Thymus (tissue), 11 donors: ENCODE results near the gene ANKRD61. TPM values are rescaled to one million over a fixed set of nuclear protein-coding genes. Genes with fewer than 3 reads are reported as not detected.
A peak's percentile ranks its signal among the peaks of the same experiment; 100 is the strongest.
"Not testable (repeated sequence)": the region's sequence is repeated elsewhere in the genome, so short reads cannot be mapped to it uniquely, and the experiment has no call there.

Experiments used
- DNase-seq, 9 donors: peaks; one replicate each; pipeline ENCODE4 v3.0.0-alpha.2; 2013; ENCODE audit warnings: low spot score in 9 of 9, low read depth in 6 of 9, missing footprints in 1 of 9
- H3K27ac ChIP-seq, 2 donors: one replicate each; pipeline ENCODE4 v1.5.1; 2013; ENCODE audit warnings: control low read depth in 1 of 2, low read depth in 1 of 2, low read length in 1 of 2, mild to moderate bottlenecking in 1 of 2, moderate library complexity in 1 of 2
- H3K27me3 ChIP-seq, 2 donors: one replicate each; pipeline ENCODE4 v1.5.1; 2013; ENCODE audit warnings: low read length in 1 of 2; ENCODE audit not compliant: control insufficient read depth in 2 of 2, insufficient read depth in 1 of 2
- H3K36me3 ChIP-seq, 2 donors: one replicate each; pipeline ENCODE4 v1.5.1; 2013; ENCODE audit warnings: low read length in 1 of 2, mild to moderate bottlenecking in 1 of 2, moderate library complexity in 1 of 2; ENCODE audit not compliant: control insufficient read depth in 2 of 2, insufficient read depth in 2 of 2
- H3K4me1 ChIP-seq, 2 donors: one replicate each; pipeline ENCODE4 v1.5.1; 2013; ENCODE audit warnings: low read length in 2 of 2; ENCODE audit not compliant: control insufficient read depth in 2 of 2, insufficient read depth in 2 of 2
- H3K4me3 ChIP-seq, 2 donors: one replicate each; pipeline ENCODE4 v1.5.1; 2013; ENCODE audit warnings: low read length in 2 of 2, control low read depth in 1 of 2, mild to moderate bottlenecking in 1 of 2
- H3K9me3 ChIP-seq, 2 donors: one replicate each; pipeline ENCODE4 v1.5.1; 2013; ENCODE audit warnings: low read length in 1 of 2, mild to moderate bottlenecking in 1 of 2; ENCODE audit not compliant: control insufficient read depth in 2 of 2, insufficient read depth in 1 of 2
- WGBS: extraction: QIAGEN DNeasy Blood & Tissue Kit; methylation state at CpG from one replicate; pipeline ENCODE4 v1.1.7; 2013; 5-methylcytosine and 5-hydroxymethylcytosine counted together
- polyA plus RNA-seq: library from polyadenylated mRNA; stranded (reverse); fragments of 200-250 nt; gene quantifications from one replicate; pipeline ENCODE4 v1.2.3, GENCODE V29; 2013
- total RNA-seq: library from RNA; stranded (reverse); fragments of 120-200 nt; gene quantifications from one replicate; pipeline ENCODE4 v1.2.4, GENCODE V29; 2013
- donor health status: healthy.

Gene ANKRD61
- total and polyA plus RNA-seq, 2 donors, result 0.05 to 0.21 TPM

GRCh38 chr7:6056616-6057015 is 25.4 kb downstream of the ANKRD61 start:
- Histone ChIP-seq H3K27ac (no peak overlapping the region), H3K9me3 (peaks cover 0 to 1% of the 10 kb centered on the region in 2 donors), H3K4me1 (peaks cover 8% of the 10 kb centered on the region in 2 donors), H3K36me3 (peaks cover 8 to 23% of the 10 kb centered on the region in 2 donors), H3K27me3 (no peaks in the 10 kb centered on the region), H3K4me3 (no peak overlapping the region)
- 98% methylated on average over 1 of the region's 1 CpG for WGBS
- DNase-seq, result no peak

DNA sequence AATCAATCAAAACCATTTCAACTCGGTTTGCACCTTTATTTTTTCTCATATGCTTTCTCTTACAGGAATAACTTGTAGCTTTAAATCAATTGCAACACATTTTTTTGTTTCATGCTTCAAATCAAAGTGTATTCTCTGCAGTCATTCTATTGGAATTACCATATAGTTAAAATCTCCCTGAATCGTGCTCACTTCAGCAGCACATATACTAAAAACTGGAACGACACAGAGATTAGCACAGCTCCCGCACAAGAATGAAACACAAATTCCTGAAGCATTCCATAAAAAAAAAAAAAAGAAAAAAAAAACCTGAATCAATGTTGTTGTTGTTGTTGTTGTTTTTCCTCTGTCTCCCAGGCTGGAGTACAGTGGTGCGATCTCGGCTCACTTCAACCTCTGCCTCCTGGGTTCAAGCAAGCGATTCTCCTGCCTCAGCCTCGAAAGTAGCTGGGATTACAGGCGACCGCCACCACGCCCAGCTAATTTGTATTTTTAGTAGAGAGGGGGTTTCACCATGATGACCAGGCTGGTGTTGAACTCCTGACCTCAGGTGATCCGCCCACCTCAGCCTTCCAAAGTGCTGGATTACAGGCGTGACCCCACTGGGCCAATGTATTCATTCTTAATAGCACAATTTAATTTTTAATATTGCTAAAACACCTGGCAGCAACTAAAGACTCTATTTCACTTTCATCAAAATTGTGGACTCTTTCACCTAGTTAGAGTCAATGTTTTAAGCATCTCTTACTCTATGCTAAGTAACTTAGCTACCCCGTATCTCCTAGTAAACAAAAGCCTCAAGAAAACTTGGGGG is 26.3 kb downstream of the ANKRD61 start:
- Histone ChIP-seq H3K36me3 (peaks cover 8 to 21% of the 10 kb centered on the region in 2 donors), H3K9me3 (peaks cover 0 to 1% of the 10 kb centered on the region in 2 donors), H3K27me3 (no peaks in the 10 kb centered on the region), H3K27ac (no peak overlapping the region), H3K4me1 (peaks cover 8% of the 10 kb centered on the region in 2 donors), H3K4me3 (peak overlapping the region in 1 of 2 donors; percentile 89)
- WGBS, result 95% methylated on average over 14 of the region's 14 CpGs
- no peak for DNase-seq

GRCh38 chr7:6059941-6060340 is 28.8 kb downstream of the ANKRD61 start:
- 96% methylated on average over 11 of the region's 11 CpGs for WGBS
- H3K36me3 ChIP-seq, H3K9me3 ChIP-seq, H3K4me1 ChIP-seq, DNase-seq, H3K4me3 ChIP-seq, H3K27me3 ChIP-seq, H3K27ac ChIP-seq: not testable (repeated sequence)

- DNase-seq, result no peak
- Histone ChIP-seq H3K4me1 (no peaks in the 10 kb centered on the region), H3K36me3 (no peaks in the 10 kb centered on the region), H3K27ac (no peak overlapping the region), H3K4me3 (no peak overlapping the region), H3K27me3 (no peaks in the 10 kb centered on the region), H3K9me3 (no peaks in the 10 kb centered on the region)
- 74% methylated on average over 3 of the region's 3 CpGs for WGBS
Measured at GRCh38 chr7:6071406-6071805, 40.2 kb downstream of the ANKRD61 start.

- Histone ChIP-seq H3K27me3 (no peaks in the 10 kb centered on the region), H3K27ac (no peak overlapping the region), H3K4me1 (no peaks in the 10 kb centered on the region), H3K36me3 (no peaks in the 10 kb centered on the region), H3K4me3 (no peak overlapping the region), H3K9me3 (no peaks in the 10 kb centered on the region)
- 94% methylated on average over 9 of the region's 9 CpGs for WGBS
- no peak for DNase-seq
Measured at GRCh38 chr7:6074612-6075380, 43.6 kb downstream of the ANKRD61 start.

GRCh38 chr7:6078548-6078947 is 47.4 kb downstream of the ANKRD61 start:
- Histone ChIP-seq H3K27ac (no peak overlapping the region), H3K4me3 (no peak overlapping the region), H3K9me3 (no peaks in the 10 kb centered on the region), H3K4me1 (peaks cover 0 to 5% of the 10 kb centered on the region in 2 donors), H3K27me3 (no peaks in the 10 kb centered on the region), H3K36me3 (no peaks in the 10 kb centered on the region)
- 87% methylated on average over 3 of the region's 3 CpGs for whole genome bisulfite sequencing
- no peak for DNase-seq

DNA sequence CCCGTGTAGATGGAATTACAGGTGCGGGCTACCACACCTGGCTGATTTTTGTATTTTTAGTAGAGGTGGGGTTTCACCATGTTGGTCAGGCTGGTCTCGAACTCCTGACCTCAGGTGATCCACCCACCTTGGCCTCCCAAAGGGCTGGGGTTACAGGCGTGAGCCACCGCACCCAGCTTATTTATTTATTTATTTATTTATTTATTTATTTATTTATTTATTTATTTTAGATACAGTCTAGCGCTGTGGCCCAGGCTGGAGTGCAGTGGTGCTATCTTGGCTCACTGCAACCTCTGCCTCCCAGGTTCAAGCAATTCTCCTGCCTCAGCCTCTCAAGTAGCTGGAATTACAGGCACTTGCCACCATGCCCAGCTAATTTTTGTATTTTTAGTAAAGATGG is 51.9 kb downstream of the ANKRD61 start:
- H3K27me3 ChIP-seq, H3K27ac ChIP-seq, H3K36me3 ChIP-seq, H3K4me1 ChIP-seq, H3K4me3 ChIP-seq, H3K9me3 ChIP-seq, DNase-seq: not testable (repeated sequence)
- over 99% methylated on average over 6 of the region's 6 CpGs for WGBS
